Transverse colon (tissue), 4 donors: ENCODE data around the gene STX12.

Experiments used
- POLR2AphosphoS5 ChIP-seq, 3 donors: sonication (generic); formaldehyde crosslinking; IDR thresholded peaks; one replicate each; pipeline ENCODE4 v1.6.1; 2016; ENCODE audit warnings: antibody characterized with exemption in 3 of 3
- TF ChIP-seq, protein P1 (sequence below), 5 experiments: fragments of 200-600 bp in 3 of 5; fragments of 450-650 bp in 2 of 5; sonication (generic) in 3 of 5; IDR thresholded peaks; 1 replicate in 2 of 5; 2 replicates in 3 of 5; pipeline ENCODE4 v1.5.1; 2016 to 2017; ENCODE audit warnings: antibody characterized with exemption in 5 of 5, inconsistent platforms in 3 of 5, mild to moderate bottlenecking in 2 of 5, moderate library complexity in 1 of 5

- TF ChIP-seq, protein P1, sequence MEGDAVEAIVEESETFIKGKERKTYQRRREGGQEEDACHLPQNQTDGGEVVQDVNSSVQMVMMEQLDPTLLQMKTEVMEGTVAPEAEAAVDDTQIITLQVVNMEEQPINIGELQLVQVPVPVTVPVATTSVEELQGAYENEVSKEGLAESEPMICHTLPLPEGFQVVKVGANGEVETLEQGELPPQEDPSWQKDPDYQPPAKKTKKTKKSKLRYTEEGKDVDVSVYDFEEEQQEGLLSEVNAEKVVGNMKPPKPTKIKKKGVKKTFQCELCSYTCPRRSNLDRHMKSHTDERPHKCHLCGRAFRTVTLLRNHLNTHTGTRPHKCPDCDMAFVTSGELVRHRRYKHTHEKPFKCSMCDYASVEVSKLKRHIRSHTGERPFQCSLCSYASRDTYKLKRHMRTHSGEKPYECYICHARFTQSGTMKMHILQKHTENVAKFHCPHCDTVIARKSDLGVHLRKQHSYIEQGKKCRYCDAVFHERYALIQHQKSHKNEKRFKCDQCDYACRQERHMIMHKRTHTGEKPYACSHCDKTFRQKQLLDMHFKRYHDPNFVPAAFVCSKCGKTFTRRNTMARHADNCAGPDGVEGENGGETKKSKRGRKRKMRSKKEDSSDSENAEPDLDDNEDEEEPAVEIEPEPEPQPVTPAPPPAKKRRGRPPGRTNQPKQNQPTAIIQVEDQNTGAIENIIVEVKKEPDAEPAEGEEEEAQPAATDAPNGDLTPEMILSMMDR (IDR thresholded peaks at IDR 0.05), result no peak
- TF ChIP-seq POLR2AphosphoS5 (IDR thresholded peaks at IDR 0.05), result no peak
Measured at GRCh38 chr1:27862004-27862403, 89.0 kb downstream of the STX12 start.
